GM19467 (cell line): ENCODE data around the gene EPHA5.

ENCODE experiments used
- ATAC-seq: cut with Tn5 transposase; IDR thresholded peaks from one replicate; pipeline ENCODE4 v1.9.1; 2021; ENCODE audit warnings: mild to moderate bottlenecking, moderate library complexity; ENCODE audit not compliant: unreplicated experiment

EPHA5 gene

DNA sequence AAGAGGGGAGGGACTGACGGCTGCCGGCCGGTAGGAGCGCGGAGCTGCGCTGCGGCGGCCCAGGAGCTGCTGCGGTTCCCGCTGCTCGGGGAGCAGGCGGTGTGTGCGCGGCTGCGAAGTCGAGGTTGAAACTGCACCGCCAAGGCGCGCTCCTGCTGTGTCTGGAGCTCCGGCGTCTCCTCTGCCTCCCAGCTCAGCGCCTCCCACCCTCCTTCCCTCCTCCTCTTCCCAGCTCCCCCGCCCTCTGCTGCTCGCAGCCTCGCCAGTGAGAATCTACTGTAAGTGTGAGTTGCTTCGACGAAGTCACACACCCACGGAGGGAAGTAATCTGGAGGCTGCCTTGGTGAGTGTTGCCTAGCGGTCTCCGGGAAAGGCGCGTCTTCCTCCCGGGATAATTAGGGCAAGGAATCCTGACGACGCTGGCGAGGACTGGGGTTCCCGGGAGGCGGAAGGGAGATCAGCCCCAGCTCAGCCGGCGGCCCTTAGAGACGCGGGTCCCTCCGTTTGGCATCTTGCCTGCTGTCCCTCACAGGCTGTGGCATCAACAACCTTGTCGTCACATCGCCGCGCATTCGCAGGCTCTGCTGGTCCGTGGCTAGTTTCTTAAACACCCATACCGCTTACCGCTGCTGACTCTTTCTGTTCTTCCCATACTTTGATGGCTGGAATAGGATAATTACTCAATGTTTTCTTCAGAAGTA lies at the start of gene EPHA5:
EPHA5 (minus strand) TSS at position 159 of the 701 bp plus-strand sequence. CDS start 747 bp downstream, outside the sequence.
- no peak for ATAC-seq

DNA sequence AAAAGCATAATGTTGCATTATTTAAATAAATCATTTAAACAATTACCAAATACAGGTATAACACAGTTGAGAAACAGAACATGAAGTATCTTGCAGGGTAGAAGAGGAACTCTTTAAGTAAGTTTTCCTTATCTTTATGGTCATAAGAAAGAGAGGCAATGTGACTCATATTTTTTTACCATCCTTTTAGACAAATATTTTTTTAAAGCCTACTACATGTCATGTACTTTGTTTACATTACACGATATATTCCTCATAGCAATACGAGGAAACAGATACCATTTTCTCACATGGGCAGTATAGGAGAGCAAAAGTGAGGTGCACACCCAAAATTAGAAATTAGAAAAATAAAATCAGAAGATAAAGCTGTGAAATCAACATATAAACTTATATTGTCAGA lies 49.3 kb upstream of the EPHA5 start:
- ATAC-seq = no peak

DNA sequence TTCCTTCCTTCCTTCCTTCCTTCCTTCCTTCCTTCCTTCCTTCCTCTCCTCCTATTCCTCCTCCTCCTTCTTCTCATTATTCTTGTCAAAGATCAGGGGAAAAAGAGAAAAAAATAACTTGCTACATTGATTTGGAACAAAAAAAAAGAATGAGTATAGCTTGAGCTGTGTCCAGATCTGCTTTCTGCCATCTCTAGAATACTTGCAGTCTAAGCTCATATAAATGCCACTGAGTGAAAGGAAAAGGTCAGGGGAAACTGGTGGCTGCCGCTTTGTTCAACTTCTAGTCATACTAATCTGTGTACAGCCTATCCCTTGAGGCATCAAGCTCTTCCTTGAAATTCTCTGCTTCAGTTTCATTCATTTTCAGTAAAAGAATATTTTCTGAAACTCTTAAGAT lies 28.3 kb upstream of the EPHA5 start:
- no peak for ATAC-seq

DNA sequence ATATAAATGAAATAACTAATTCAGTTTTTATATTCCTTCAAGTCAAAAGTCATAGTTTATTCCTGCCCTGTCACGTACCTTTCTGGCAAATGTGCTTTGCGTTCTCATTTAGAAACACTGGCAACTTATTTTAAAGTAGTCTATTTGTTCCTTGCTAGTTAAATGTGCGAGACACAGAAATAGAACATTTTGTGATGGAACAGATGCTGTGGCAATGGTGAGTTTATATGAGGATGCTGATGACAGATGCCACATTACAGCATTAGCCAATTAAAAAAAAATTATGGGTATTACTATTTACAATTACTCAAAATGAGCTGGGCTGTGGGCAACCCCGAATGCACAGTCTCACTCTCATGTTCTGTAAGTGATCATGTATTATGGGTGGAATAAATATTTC lies 26.1 kb upstream of the EPHA5 start:
- ATAC-seq = no peak

DNA sequence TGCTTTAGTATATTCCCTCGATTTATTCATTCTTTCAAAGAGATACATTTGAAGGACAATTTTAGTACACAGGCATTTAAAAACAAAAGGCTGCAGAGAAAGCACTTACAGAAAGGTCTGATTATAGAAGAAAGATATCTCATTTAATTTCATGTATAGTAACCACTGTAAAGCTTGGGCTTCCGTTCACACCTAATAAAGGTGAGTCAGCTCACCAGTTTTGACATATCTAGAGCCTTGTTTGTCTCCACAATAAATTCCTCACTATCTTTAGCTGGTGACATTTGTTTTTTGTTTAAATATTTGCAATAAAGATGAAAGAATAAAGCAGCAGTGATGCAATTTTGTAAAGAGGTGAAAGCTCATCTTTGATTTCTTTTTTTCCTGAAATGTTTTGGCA lies 1.1 kb upstream of the EPHA5 start:
- ATAC-seq = no peak

DNA sequence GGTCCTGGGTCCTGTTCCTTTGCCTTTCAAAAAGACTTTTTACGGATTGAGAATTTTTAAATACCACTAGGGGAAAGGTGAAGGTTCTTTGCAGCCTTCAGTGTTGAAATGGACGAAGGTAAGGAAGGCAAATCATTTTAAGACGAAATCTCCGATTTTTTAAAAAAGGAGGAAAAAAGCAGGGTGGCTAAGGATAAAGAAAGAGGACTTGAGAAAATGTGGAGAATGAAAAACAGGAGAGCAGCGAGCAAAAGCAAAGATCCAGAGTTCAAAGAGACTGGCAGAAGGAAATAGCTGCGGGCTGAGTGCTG lies 314 bp downstream of the EPHA5 start:
- ATAC-seq = no peak

DNA sequence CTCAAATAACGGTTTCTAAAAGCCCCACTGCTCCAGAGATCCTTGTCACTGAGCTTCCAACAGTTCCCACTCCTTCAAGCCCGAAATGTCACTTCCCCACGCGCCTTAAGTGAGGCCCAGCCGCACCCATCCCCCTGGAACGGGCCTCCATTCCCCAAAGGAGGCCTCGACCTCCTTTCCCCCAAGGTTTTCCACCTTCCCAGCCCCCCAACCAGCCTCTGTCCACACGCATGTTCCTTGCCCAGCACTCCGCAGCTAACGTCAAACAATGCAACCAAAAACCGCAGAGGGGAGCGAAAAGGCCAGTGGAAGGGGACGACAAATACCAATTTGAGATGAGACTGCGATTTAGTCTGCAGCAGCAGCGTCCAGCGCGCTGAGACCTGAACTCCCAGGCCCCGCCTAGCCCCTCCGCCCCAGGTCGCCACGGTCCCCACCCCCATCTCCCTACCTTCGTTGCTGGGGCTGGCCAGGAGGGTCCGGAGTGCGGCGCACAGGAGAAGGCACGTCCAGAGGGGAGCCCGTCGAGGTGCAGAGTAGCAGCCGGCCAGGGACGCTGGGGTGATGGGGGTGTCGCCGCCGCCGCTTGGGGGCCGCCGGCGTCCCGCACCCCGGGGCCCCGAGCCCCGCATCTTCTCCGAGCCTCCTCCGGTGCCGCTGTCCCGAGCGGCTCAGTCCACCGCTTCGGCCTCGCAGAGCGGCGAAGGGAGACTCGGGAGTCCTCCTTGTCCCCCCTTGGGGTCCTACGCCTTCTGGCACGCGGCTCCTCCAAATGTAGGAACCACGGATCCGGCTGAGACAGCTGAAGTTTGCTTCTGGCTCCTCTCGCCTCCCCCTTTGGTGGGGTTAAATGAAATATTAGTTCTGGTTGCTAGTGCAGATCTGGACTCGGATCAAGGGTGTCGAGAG lies 924 bp downstream of the EPHA5 start:
- no peak for ATAC-seq

DNA sequence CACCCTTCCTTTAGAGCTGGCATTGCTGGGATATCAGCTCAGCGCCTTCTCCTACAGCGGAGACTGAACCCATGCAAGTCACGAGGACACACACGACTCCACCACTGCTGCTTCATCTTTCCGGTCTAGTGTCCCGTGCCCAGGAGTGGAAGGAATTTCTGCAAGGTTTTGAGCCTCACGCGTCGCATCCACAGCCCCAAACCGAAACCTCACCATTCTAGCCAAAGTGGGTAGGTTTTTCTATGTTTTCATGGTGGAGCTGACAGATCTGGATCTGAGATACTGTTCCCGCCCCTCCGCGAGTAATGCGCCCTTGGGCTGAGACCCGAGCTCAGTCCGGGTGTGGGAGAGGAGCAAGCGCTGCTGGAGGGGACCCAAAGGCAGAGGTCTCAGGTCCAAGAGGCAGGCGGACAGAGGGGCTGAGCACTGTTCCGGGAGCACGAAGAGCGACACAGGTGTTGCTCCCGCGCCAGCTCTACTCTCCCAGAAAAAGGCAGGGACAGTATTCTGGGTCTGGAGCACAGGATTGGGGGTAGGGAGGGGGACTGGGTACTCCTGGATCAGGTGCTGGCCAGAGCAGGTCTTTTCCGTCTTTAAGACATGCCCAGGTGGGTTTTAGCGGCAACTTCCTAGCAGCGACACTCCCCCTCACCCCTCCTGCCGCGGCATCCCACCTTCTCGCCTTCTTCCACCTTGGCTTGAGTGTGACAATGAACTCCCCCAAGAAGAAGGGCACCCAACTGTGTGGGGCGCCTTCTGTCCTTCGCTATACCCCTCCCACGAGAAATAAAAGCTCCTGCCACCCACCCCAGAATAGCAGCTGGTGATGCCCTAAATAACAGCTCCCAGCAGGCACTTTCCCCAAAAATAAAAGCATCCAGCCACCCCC lies 1.8 kb downstream of the EPHA5 start:
- ATAC-seq = no peak

DNA sequence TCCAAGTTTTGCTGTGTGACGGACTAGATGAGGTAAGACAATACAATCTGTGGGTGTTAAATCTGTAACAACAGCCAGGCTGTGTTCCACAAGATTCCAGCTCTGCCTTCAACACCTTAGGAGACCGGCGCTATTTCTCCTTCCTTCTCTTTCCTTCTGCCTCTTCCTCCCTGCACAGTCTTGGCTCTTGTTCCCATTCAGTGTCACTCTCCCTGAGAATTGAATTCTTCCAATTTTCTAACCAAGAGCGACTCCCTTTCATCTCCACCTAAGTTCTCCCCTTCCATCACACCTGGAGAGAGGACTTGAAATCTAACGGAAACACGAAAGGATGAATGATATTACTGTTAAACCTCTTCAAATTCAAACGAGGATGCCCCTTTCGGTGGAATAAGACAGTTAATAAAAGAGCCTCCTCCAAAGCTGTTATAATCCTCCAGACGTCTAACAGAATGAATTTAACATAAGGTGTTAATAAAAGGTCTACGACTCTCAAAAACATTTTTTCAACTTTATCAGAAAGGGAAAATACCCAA lies 2.7 kb downstream of the EPHA5 start:
- no peak for ATAC-seq

DNA sequence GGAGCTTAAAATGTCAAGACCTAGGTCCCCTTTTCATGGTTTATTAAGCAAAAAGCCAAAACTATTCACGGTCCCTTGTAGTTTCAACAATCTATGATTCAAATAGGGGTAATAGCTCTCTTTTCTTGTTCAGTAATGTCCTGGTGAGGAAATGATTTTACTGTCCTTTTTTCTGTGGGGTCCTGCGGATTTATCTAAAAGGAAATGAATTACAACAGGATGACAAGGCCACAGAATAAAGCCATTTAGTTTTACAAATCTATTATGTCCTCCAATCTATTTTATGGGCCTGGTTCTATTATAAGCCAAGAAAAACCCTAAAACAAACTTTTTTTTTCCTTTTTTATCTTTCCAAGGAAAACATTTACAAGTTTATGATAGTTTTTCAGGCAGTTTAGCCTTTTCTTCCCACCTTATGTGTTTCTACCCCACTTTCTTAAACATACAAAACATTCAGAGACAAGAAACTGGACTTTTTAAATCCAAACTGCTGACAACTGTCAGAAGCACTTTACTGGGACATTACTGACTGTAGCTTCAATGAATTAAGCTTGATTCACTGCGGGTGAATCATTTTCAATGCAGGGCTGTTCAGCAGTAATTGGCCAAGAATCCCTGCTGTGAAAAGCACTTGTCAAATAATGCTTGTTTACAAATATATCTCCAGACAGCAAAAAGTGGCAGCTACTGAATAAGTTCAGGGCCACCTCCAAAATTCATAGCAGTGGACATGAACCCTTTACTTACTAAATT lies 4.3 kb downstream of the EPHA5 start:
- ATAC-seq = no peak

DNA sequence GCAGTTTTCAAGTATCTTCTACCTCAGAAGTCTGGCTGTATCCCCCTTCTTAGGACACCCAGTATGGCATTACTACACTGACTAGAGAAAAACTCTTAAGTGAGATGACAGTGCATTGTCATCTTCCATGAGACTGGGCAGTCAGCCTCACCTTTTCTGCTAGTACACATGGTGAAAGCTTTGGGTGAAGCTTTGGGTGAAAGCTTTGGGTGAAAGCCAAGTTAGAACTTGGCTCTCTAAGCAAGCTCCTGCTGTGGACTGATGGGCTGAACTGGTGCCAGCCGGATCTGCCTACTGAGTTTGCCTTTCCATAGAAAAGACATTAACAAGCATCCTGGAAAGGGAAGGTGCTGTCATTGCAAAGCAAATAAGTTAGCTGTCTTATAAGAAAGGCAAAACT lies 8.8 kb downstream of the EPHA5 start:
- ATAC-seq = no peak

DNA sequence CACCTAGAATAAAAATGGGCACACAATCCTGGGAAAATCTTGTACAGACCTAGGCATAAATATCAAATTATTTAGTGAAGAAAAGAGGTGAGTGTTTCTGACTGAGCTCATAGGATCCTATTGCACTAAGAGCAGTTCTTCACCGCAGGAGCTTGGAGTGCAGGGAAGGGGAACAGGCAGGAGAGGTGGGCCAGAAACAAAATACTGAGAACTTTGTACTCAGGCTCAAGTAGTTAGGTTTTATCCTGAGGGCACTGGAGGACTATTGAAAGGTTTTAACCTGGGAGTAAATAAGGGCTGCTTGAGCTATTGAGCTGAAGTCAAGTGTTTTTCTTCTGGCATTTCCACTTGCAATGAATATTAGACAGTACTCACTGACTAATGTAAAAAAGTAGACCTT lies 12.2 kb downstream of the EPHA5 start:
- no peak for ATAC-seq

DNA sequence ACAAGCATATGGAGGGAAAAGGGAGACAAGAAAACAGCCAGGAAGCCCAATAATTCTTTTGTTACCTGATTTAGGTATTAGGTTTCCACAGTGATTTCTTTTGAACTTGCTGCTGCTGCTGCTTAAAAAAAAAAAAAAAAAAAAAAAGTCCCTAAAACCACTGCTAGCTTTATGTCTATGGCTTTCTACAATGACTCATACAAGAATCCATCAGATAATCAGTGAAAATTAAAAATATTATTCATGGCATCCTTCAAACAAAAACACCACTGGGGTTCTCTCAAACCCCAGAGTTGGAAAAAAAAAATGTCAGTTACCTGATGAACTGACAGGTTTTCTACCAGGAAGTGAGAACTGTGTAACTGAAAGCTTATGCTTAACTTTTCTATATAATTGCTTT lies 14.3 kb downstream of the EPHA5 start:
- ATAC-seq = no peak

DNA sequence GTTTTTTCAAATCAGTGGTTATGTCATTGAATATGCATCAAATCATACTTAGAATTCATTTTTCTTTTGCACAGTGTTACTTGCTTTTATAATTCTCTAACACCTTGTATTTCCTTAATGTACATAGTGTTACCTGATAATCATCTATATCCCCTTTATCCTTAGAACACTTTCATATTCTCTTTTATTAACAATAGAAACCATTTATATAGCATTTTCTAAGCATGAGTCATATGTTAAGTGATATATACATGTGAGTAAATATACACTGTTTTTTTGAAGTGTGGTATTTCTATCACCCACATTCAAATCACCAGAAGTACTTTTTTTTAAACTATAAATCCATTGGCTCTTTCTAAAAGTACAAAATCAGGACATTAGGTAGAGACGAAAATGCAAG lies 15.3 kb downstream of the EPHA5 start:
- no peak for ATAC-seq

DNA sequence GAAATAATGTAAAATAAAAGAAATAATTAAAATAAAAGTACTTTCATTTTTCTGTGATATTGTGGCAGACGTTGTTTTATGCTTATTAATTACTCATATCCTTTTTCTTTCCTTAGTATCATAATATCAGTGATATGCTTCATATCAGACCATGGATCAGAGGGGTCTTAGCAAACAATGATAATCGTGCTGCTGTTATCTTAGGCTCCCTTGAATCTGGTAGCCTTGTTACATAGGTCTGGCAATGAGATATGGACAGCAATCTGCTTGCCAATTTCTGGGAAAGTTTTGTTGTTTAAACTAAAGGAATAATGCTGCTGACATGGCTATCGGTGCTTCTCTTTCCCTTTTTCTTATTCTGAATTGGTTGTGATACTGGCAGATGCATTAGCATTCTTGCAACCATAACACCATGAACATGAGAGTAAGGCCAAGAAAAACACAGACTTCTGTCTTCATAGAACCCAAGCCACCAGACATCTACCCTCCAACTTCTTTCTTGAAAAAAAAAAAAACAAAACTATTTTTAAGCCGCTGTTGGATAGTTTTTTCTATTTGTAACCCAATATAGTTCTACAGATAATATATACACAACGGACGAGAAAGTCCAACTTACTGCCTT lies 16.4 kb downstream of the EPHA5 start:
- ATAC-seq = no peak

DNA sequence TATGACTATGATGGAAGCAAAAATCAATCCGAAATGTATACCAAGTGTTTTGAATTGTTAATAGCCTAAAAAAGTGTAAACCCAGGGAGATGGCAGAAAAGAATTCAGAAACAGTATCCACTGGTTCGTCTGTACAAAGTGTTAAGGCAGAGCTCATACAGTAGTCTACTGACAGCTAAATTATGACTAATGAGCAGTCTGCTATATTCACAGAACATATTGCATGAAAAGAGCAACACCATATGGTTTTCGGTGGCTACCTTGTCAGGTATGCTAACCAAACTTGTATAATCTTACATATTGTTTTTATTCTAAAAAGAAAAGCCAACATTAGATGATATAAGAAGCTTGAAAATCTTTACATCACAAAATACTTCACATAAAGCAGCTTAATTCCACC lies 18.5 kb downstream of the EPHA5 start:
- no peak for ATAC-seq

DNA sequence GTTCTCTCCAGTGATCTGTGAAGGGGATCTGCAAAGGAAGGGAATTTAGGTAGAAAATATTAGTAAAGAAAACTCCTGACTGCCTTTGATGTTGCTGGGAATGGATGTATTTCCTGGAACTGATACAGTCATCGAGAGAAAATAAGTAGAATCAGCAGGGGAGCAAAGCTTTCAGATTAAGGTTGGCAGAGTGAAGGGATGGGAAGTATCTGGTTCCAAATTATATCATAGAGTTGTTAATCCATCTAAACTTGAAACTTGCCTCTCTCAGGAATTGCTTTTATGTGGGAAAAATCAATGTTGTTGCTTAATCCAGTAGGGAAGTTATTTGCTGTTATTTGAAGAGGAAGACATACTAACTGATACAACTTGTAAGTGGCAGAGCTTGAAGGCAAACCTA lies 19.3 kb downstream of the EPHA5 start:
- no peak for ATAC-seq

DNA sequence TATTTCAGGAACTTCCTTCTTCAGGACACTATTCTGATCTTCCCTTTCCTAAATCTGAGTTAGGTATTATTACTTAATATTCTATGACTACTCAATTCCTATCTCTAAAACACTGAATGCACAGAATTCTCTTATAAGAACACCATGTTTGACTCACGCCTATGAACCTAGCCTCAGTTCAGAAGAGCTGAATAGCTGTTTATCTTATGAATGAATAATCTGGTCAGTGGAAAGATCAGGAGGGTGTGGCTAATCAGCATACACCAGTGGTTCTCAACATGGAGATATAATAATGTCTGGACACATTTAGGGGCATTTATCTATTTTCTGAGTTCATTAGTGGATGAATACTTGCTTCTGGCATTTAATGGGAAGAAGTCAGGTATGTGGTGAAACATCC lies 24.2 kb downstream of the EPHA5 start:
- ATAC-seq = no peak

DNA sequence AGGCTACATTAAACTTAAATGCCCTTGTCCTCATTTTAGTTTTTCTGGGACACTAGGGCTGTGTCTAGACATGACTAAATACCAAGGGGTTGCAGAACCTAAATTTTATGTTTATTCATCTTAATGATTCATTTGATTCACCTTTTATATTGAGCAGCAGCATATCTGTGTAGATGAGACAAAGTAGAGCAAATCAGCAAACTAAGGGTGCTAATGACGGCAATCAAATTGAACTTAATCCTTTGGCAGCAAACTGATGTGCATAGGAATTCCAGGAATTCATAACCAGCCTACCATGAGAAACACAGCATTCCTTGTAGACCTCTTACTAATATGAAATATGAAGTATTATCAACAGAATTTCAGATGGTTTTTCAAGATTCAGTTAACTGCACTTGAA lies 25.1 kb downstream of the EPHA5 start:
- ATAC-seq = no peak
